Left colon (tissue), 2 donors: ENCODE data around the gene TAF9B. TPM values are rescaled to one million over a fixed set of nuclear protein-coding genes. Genes with fewer than 3 reads are reported as not detected.

Experiments
- total RNA-seq, 2 donors: library from RNA; stranded (reverse); fragmentation: NEBNext Ultra II Directional; extraction: Animal tissue kit (Norgen Biotek cat#: 25700); gene quantifications; one replicate each; pipeline ENCODE4 v1.2.1, GENCODE V29; 2021
- donor health status: DM: no; HTN: no; CAD: no.
- donor health status: DM: yes; HTN: yes; CAD: no.

Gene TAF9B
- total RNA-seq, 2 donors from 2014 or later = 3.7 to 5.4 TPM

Other genes starting within 250 kb of the TAF9B start
- gene MAGT1, start 244.2 kb downstream of the TAF9B start, total RNA-seq = 10 to 100 TPM; 40.9 to 50.4 TPM
- gene COX7B, start 240.2 kb downstream of the TAF9B start, total RNA-seq = 100 to 1,000 TPM; 450 to 539 TPM
- 10 to 100 TPM in 1 of 2 donors, 1 to 10 TPM in 1; 9.9 to 10.1 TPM for gene ATP7A, start 229.0 kb downstream of the TAF9B start, total RNA-seq
- gene PGAM4, start 170.0 kb downstream of the TAF9B start, total RNA-seq = not detected
- gene PGK1, start 35.4 kb downstream of the TAF9B start, total RNA-seq = 100 to 1,000 TPM; 295 to 355 TPM
- gene CYSLTR1, start 188.0 kb upstream of the TAF9B start, total RNA-seq = 1 to 10 TPM in 1 of 2 donors, under 1 TPM in 1; 0.49 to 2.4 TPM